HG02798 (cell line): ENCODE measurements around the gene VPS16.

ENCODE experiments used
- ATAC-seq: cut with Tn5 transposase; IDR thresholded peaks from one replicate; pipeline ENCODE4 v1.9.1; 2021; ENCODE audit warnings: mild to moderate bottlenecking; ENCODE audit not compliant: unreplicated experiment, poor library complexity

VPS16 gene

DNA sequence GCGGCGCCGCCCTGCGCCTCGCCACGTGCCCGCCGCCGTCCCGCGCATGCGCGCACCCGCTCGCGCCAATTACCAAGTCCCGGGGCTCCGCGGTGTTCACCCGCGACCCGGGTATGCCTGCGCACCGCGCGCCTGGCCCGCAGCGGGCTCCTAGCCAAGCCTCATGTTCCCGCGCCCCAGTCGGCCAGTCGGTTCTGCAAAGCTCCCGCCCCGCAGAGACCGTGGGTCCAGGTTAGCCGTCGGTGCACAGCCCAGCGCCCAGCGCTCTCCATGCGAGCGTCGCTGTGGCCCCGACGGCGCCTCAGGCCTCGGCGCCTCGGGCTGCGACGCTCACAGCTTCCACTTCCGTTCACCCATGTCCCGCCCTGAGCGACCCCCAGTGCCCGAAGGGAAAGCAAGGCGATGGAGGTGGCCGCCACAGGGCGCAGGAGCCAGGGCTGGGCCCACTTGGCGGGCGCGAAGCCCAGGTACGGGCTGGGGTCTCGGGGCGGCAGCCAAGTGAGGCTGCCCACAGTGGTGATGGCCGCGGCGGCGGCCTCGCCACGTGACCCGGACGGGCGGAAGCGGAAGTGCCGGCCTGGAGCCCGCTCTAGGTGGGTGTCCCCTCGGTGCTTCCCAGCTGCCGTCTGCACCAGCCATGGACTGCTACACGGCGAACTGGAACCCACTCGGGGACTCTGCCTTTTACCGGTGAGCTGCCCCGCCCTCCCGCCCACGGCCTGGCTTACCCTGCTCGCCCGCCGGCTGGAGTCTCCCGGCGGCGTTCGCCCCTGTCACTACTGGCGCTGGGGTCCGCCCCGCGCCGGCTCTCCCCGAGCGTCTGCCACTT is at the start of gene VPS16, which contains the start of gene PCED1A:
Gene VPS16 (plus strand): TSS at position 608 of the 829 bp plus-strand sequence. CDS start 30 bp downstream, at position 638.
Gene PCED1A (minus strand): TSS at position 518 of the 829 bp plus-strand sequence. CDS start 743 bp downstream, outside the sequence.
- peak; percentile 95 for ATAC-seq

DNA sequence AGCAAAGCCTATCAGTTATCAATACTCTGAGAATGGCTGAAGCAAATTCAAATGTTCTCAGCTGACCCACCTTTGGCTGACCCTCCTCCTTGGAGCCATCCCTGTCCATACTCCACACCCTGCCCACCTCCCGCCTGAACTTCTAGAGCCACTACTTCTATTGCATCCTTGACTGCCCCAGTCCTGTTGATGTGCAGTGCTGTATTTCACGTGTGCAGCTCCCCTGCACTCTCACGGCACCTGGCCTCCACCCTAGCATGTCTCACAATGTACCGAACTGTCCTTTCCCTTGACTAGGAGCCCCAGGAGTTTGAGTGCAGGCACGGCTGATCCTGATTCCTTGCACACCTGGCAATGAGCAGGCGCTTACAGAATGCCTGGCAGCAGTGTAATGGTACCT is 47.1 kb upstream of the VPS16 start:
- ATAC-seq, result no peak

DNA sequence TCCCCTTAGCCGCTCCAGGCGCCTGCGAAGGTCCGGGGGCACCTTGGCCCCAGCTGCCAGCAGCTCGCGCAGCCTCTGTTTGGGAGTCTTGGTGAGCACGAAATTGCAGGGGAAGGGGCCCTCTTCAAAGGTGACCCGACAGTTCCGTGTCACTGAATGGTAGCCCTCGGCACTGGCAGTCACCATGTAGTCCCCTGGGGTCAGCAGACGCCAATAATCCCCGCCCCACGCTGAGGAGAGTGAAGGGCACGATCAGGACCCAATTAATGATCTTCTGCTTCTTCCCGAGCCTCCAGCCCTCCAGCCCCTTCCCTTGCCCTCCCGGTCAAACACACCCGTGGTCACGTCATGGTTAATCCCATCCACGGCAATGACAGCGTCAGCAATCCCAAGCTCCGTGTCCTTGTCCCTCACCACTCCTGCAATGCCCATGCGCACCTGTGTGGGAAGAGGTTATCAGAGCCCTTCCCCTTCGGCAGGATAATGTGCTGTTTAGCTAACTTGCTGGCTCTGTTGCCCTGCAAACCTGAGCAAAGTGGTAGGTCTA is 46.3 kb upstream of the VPS16 start:
- ATAC-seq, result no peak

DNA sequence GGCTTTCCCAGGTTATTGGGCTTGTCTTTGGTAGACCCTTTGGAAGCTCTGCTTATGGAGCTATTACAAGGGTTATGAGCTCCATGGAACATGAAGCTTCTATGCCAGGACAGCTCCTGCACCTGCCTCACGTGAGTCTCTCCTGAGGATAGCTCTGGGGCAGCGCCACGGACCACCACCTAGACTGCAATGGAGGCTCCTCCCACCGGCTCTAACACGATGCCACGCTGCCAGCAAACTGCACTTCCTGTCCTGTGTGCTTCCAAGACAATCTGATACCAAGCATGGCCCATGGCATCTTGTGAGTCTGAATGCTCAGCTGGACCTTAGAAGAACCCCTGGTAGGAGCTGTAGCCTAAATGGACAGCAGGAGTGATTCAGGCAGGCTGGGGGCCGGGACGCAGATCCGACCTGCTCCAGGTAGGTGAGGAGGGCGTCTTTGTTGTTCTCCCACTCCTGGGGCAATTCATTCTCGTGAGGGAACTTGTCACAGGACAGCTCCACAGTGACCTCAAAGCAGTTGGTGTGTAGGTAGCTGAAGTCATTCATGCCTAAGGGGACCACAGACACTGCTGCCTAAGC is 45.6 kb upstream of the VPS16 start:
- no peak for ATAC-seq

DNA sequence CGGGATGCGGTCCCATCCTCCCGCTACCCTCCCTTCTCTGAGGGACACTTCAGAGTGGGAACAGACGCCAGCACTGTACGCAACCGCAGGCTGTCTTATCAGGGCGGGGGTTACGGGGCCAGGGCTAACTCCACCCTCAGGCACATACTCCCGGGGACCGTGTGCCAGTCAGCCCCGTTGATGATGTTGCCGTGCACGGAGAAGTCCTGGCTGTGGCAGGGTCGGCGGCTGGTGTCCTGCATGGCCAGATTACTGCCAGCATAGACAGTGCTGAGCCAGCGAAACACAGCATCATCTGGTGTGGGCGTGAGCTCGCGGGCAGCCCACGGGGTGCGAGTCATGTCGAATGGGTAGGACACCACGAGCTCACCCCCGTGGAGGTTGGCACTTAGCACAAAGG is 45.1 kb upstream of the VPS16 start:
- no peak for ATAC-seq

DNA sequence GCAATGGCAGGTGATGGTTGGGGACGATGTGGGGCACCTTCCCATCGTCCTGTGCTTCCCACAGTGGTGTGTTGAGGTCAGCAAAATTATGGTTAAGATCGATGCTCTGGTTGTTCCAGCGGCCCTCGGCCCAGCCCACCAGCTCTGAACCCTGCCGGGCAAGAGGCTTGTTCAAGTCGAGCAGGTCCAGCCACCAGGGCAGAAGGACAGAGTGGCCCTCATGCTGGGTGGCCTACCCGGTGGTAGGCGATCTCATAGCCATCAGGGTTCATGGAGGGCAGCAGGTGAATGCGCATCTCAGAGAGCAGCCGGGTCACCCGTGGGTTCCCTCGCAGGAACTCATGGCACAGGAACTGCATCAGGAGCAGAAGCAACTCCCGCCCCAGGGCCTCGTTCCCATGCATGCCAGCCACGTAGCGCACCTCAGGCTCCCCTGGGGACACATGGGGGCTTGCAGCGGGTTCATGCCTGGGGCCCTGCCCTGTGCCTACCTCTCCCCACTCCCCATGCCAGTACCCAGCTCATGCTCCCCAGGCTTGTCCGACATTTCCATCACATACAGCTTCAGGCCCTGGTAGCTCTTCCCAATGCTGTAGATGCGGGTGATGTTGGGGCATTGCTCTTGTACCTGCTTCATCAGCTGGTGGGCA is 44.4 kb upstream of the VPS16 start:
- ATAC-seq, result no peak

DNA sequence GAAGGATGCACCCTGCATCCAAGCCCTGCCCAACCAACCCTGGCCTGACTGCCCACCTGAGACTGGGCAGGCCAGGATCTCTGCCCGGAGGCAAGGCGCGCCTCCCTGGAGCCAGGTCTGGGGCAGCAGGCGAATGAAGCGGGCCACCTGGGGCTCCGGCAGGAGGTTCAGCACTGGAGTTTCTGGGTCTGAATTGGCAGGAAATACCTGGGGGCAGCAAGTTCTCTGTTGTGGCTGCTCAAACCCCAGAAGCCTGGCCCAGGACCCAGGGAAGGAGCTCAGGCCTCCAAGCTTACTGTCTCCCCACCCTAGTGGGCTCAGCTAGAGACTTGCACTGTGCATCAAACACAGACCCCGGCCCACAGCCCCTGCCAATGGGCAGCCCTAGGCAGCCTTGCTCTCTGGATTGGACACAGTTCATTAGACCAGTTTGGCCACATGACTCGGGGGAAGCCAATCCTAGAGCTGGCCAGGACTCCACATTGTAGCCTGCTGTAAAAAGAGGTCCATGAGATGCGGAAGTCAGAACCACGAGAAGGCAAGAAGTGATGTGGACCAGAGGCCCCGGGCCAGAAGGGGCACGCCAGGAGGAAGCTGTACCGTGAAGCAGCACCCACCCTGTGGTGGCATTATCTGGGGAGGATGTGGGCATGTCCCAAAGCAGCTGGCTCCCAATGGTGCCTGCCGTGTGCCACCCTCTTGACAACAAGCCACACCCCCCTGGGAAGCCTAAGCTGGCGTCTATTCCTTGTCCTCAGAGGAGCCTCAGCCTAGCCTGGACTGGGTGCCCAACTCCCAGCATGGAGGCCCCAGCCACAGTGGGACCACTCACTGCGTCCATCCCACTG is 43.2 kb upstream of the VPS16 start:
- ATAC-seq, result no peak

DNA sequence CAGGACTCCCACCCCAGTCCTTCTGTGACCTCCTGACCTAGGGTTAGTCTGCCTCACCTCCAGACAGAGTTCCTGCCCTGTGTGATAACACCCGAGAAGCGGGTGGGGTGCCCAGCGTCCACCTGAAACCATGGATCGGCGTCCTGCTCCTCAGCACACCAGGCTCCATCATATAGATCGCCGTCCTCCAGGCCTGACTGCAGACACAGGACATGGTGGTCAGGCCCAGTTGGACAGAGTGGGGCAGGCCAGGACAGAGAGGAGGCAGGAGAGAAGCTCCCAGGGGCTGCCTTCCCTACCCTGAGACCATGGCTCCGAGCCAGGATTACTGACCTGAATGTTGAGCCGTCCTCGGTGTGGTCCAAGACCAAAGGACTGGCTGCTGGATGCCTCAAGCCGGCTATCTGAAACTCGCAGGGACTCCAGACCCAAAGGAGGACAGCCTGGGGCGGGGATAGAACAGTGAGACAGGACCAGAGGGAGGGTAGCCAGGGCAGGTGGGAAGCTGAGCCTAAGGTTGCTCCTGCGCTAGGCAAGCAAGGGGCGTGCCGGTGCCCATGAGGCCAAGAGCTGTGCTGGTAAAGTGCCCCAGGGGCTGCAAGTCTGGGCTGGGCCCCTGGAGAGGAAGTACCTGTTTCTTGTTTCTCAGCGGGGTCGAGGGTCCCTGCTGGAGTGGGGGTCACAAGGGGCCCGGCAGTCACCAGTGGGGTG is 42.3 kb upstream of the VPS16 start:
- ATAC-seq, result no peak

DNA sequence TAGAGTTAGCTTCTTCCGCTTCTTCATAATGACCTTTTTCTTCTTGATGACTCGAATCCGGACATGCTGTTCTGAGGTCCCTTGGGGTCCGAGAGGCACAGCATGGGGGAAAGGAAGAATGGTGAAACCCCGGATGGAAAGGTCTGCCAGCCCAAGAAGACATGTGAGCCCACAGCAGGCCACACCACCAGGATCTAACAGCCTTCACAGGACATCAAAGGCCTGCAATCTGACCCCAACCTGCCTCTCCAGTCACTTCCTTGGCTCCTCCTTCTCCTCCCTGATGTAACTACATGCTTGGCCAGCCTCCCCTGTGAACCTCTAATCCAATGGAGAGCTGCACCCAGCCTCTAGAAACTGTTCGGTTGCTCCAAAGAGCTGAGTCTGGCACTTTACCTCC is 41.7 kb upstream of the VPS16 start:
- no peak for ATAC-seq

DNA sequence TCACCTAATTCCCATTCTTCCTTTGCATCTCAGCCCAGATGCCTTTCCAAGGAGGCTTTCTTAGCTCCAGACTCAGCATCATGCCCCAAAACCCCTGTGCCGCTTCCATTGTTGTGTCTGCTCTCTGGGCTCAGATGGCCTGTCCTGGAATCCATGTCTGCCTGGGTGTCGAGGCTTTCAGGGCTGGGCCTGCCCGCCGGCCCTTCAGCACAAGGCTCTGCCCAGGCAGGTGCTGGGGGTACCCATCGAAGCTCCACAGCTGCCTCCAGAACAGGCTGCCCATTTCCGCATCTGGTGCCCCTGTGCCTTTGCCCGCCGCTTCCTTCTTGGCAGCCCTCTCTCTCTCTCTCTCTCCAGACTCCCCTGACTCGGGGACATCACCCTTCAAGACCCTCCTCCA is 41.3 kb upstream of the VPS16 start:
- ATAC-seq, result no peak

DNA sequence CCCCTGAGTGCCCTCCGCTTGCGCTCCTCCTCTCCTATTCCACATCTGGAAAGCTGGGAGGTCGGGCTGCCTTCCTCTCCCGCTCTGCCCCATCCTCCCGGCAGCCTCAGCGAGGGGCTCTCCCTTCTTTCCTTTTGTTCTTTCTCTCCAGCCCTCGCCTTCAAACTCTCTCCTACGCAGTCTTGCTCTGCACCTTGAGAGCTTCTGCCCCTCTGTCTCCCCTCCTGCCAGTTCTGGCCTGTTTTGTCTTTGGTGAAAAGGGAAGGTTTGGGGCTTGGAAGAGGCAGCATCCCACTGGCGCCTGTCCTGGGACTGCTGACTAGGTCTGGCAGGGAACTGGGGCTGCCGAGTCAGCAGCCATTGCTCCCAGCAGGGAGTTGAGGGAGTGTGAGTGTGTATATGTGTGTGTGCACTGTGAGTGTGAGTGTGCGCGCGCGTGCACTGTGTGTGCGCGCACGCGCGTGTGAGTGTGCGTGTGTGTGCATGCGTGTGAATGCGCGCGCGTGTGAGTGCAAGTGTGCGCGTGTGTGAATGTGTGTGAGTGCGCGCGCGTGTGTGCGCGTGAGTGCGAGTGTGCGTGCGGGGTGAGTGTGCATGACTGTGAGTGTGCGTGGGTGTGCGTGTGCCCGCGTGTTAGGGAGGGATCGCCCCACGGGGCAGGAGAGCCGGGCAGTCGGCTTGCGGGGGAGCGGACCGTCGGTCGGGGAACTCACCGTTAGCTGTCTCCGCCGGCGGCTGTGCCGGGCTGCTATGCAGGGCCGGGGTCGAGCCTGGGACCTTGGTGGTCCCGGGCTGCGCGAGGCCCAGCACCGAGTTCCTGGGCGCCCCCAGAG is 40.6 kb upstream of the VPS16 start:
- ATAC-seq, result peak; percentile 22

DNA sequence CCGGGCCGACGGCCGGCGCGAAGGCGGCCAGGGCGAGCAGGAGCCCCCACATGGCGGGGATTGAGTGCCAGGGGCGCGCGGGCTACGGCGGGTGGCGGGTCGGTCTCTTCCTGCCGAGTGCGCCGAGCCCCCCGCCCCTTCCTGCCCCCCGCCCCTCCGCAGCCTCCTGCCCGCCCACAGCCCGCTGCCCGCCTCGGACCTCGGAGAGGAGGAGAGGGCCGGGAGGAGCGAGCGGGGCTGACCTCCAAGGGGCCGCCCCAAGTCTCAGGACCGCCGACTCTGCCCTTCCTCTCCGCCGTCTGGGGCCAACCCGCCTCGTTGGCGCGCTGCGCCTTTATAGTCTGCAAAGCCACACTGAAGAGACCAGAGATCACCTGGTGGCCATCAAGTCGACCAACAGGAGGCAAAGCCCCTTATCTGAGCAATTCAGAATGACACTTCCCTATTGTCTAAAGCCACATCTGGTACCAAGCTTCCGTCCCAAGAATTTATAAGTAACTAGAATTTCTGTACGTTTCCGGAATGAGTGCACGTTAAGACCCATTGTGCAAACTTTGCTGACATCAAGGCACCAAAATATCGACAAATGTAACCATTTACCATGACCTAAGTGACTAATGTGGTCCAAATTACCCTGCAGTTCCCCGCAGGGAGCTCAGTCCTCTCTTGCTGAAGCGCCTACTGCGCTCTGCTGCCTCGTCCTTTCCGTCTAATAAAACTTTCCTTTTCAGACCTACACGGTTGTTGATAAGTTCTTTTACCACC is 39.8 kb upstream of the VPS16 start, which contains the start of gene CPXM1:
Gene CPXM1 (minus strand): TSS at position 107 of the 765 bp plus-strand sequence. CDS start 55 bp downstream, at position 52.
- ATAC-seq, result peak; percentile 37

DNA sequence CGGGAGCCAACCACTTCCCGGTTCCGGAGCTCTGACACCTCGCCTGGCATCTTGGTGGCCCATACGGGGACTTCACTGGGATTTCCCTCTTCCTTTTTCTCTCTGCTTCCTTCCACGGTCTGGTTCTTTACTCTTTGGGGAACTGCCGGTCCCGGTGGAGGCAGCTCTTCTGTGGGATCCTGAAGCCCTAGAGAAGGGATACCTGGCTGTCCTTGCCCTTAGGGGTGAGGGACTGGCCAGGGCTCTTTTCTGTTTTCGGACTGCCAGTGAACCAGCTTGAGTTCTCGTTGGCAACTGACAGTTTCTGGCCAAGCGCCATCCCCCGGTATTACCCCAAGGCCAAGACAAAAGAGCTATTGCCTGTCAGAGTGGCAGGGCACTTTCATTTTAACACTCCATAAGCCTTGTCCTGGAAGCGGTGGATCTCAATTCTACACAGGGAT is 39.2 kb upstream of the VPS16 start:
- ATAC-seq, result no peak

DNA sequence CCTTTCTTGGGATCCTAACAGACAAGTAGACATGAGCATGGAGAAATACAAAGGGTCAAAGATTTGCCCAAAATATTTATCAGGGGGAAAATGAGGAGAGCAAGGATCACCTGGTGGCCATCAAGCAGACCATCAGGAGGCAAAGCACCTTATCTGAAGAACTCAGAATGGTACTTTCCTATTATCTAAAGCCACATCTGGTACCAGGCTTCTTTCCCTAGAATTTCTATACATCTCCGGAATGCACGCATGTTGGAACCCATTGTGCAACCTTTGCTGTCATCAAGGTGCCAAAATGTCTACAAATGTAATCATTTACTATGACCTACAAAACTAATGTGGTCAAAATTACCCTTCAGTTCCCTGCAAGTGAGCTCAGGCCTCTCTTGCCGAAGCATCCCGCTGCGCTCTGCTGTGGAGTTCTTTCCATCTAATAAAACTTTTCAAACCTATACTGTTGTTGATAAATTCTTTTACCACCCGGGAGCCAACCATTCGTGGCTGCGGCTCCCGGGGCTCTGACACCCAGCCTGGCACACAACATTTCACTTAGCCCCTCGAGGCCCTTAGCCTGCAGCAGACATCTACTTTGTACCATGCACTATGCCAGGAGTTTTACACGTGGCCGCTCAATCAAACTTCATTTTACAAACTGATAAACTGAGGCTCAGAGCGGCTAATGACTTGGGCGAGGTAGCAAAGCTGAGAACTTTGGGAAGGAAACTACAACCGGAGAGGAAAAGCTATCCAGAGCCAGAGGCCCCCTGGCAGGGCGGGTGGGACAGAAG is 36.3 kb upstream of the VPS16 start:
- no peak for ATAC-seq

DNA sequence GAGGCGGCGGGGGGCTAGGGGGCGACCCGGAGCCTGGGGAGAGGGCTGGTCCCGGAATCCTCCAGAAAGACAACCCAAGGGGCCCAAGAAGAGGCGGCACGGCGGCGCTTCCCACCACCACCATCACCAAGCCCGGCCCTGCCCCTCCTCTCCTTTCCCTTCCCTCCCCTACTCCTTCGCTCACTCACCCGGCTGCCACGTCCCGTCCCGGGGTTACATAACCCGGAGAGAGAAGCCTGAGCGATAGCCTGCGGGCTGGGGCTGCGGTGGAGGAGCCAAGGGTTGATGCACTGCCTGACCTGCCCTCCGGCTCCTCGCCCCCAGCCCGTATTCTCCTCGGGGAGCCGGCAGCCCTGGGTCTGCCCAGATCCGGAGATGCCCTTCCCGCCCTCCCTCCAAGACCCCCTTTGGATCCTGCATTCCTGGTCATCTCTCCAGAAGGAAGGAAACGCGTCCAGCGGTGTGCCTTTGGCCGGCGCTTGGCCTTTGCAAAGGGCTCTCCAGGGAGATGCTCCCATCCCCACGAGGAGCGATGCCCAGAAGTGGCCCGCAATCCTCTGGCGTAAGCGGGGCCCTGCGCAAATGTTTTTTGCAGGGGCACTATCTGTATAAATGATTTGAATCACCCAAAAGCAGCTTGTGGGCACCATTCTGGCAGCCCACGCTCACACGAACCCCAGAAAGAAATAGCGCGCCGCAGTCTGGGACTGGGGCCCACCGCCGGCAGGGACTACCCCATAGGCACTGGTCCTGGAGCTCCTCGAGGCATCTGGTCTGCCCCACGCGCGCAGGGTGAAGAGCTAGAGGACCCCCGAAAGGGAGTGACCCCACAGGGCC is 35.5 kb upstream of the VPS16 start:
- ATAC-seq, result no peak

DNA sequence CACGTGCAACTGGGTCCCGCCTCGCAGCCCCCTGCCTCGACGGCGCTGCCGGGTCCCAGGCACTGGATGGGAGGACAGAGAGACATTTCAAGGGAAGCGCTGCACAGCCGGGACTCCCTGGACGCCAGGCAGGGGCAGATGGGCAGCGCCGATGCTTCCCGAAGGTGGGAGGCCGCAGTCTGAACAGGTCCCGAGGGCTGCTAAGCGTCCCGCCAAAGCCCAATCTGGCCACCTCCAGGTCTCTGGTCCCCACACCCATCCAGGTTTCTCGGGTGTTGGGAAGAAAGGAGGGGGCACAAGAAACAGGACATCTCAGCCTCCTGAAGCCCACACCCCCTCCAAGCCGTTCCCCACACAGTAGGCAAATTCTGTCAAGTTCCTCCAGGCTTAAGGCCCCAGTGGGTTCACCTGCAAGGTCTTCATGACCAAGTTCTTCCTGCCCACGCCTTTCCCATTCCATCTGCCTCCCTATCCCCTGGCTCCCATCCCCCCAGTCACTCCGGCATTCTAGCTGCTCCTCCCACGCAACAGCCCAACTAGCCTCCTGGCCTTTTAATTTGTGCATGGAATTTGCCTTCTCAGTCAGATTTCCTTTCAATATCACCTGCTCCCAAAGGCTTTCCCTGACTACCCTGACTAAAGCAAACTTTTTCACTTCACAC is 34.7 kb upstream of the VPS16 start:
- ATAC-seq, result no peak
